GM12865 (cell line): ENCODE measurements around the gene DOCK6.

Experiments
- DNase-seq: peaks from one replicate; pipeline ENCODE4 v3.0.0; 2010; ENCODE audit warnings: low read depth
- H3K4me3 ChIP-seq: 2 replicates; pipeline ENCODE4 v1.5.1; 2011; ENCODE audit warnings: mild to moderate bottlenecking, low read depth, low read length, control low read depth
- CTCF ChIP-seq: IDR thresholded peaks from 2 replicates; pipeline ENCODE4 v1.5.1; 2011; ENCODE audit warnings: low read length, control low read depth, low read depth, inconsistent platforms; ENCODE audit not compliant: insufficient read depth; ENCODE audit errors: missing control alignments

Gene DOCK6

GRCh38 chr19:11261971-11262839 lies at the start of gene DOCK6:
Gene DOCK6, minus strand, starts transcription at chr19:11262524. Its CDS starts 84 bp downstream, at chr19:11262440.
- H3K4me3 ChIP-seq: peak within 1 kb of the TSS; percentile 75
- peak; percentile 56 for TF ChIP-seq CTCF
- DNase-seq: peak; percentile 45

GRCh38 chr19:11306337-11306736 lies 44.0 kb upstream of the DOCK6 start:
- no peak for DNase-seq
- no peak for TF ChIP-seq CTCF
- H3K4me3 ChIP-seq: no peak overlapping the region

- no peak overlapping the region for H3K4me3 ChIP-seq
- no peak for DNase-seq
- no peak for TF ChIP-seq CTCF
Observed at GRCh38 chr19:11304936-11305335, 42.6 kb upstream of the DOCK6 start.

GRCh38 chr19:11300811-11301120 lies 38.4 kb upstream of the DOCK6 start:
- TF ChIP-seq CTCF: no peak
- no peak for DNase-seq
- no peak overlapping the region for H3K4me3 ChIP-seq

- no peak for DNase-seq
- no peak for TF ChIP-seq CTCF
Observed at GRCh38 chr19:11299946-11300810, 37.9 kb upstream of the DOCK6 start.

GRCh38 chr19:11296264-11296663 lies 33.9 kb upstream of the DOCK6 start:
- no peak for DNase-seq
- TF ChIP-seq CTCF: no peak
- H3K4me3 ChIP-seq: no peak overlapping the region

More at GRCh38 chr19:11299946-11300810, 37.9 kb upstream of the DOCK6 start:
- H3K4me3 ChIP-seq: no peak overlapping the region
